H7 (cell line): ENCODE results near the gene KIRREL3. TPM values are rescaled to one million over a fixed set of nuclear protein-coding genes. Genes with fewer than 3 reads are reported as not detected.

Source experiments
- DNase-seq: peaks from one replicate; pipeline ENCODE4 v3.0.0; 2012
- H3K27me3 ChIP-seq: 2 replicates; pipeline ENCODE4 v1.6.0; 2011; ENCODE audit warnings: mild to moderate bottlenecking, low read length; ENCODE audit not compliant: control insufficient read depth, insufficient read depth
- H3K36me3 ChIP-seq: replicated peaks from 2 replicates; pipeline ENCODE4 v1.5.1; 2011; ENCODE audit warnings: low read length; ENCODE audit not compliant: control insufficient read depth, insufficient read depth
- H3K4me3 ChIP-seq: 2 replicates; pipeline ENCODE4 v1.5.1; 2011; ENCODE audit warnings: low read depth, mild to moderate bottlenecking, control low read depth, low read length, moderate library complexity; ENCODE audit not compliant: insufficient read depth
- total RNA-seq: library from RNA; depleted of rRNA; stranded (reverse); fragments of >200 nt; shearing (Covaris generic); gene quantifications from 2 replicates; pipeline ENCODE4 v1.2.3, GENCODE V29; 2014

Gene KIRREL3
- total RNA-seq, 1 experiment from 2014 or later: 0.10 TPM

- Histone ChIP-seq H3K27me3 (no peaks in the 10 kb centered on the region), H3K36me3 (no peaks in the 10 kb centered on the region)
- DNase-seq: no peak
Measured at GRCh38 chr11:126871792-126872191, 128.8 kb downstream of the KIRREL3 start.

GRCh38 chr11:126870021-126870420 lies 130.5 kb downstream of the KIRREL3 start:
- Histone ChIP-seq H3K27me3 (no peaks in the 10 kb centered on the region), H3K4me3 (no peak overlapping the region), H3K36me3 (no peaks in the 10 kb centered on the region)
- no peak for DNase-seq

More at GRCh38 chr11:126871792-126872191, 128.8 kb downstream of the KIRREL3 start:
- H3K4me3 ChIP-seq: no peak overlapping the region

GRCh38 chr11:126868741-126869140 lies 131.8 kb downstream of the KIRREL3 start:
- Histone ChIP-seq H3K36me3 (no peaks in the 10 kb centered on the region), H3K4me3 (no peak overlapping the region), H3K27me3 (no peaks in the 10 kb centered on the region)
- DNase-seq: no peak

- Histone ChIP-seq H3K27me3 (no peaks in the 10 kb centered on the region), H3K36me3 (no peaks in the 10 kb centered on the region)
Measured at GRCh38 chr11:126864934-126865333, 135.6 kb downstream of the KIRREL3 start.

GRCh38 chr11:126863294-126863997 lies 137.1 kb downstream of the KIRREL3 start:
- H3K36me3 ChIP-seq: no peaks in the 10 kb centered on the region
- no peak overlapping the region for H3K4me3 ChIP-seq
- DNase-seq: no peak
- no peaks in the 10 kb centered on the region for H3K27me3 ChIP-seq

More at GRCh38 chr11:126864934-126865333, 135.6 kb downstream of the KIRREL3 start:
- H3K4me3 ChIP-seq: no peak overlapping the region
- no peak for DNase-seq

GRCh38 chr11:126862664-126863243 lies 137.8 kb downstream of the KIRREL3 start:
- peak; percentile 63 for DNase-seq
- H3K36me3 ChIP-seq: no peaks in the 10 kb centered on the region
- H3K27me3 ChIP-seq: no peaks in the 10 kb centered on the region
- no peak overlapping the region for H3K4me3 ChIP-seq

GRCh38 chr11:126861796-126862459 lies 138.6 kb downstream of the KIRREL3 start:
- Histone ChIP-seq H3K27me3 (no peaks in the 10 kb centered on the region), H3K4me3 (no peak overlapping the region), H3K36me3 (no peaks in the 10 kb centered on the region)
- no peak for DNase-seq

GRCh38 chr11:126857860-126858808 lies 142.4 kb downstream of the KIRREL3 start:
- no peaks in the 10 kb centered on the region for H3K36me3 ChIP-seq
- no peak for DNase-seq

GRCh38 chr11:126855536-126855935 lies 145.0 kb downstream of the KIRREL3 start:
- H3K4me3 ChIP-seq: no peak overlapping the region
- DNase-seq: no peak
- H3K27me3 ChIP-seq: no peaks in the 10 kb centered on the region
- H3K36me3 ChIP-seq: no peaks in the 10 kb centered on the region

More at GRCh38 chr11:126857860-126858808, 142.4 kb downstream of the KIRREL3 start:
- H3K4me3 ChIP-seq: no peak overlapping the region
- H3K27me3 ChIP-seq: no peaks in the 10 kb centered on the region

- Histone ChIP-seq H3K27me3 (no peaks in the 10 kb centered on the region), H3K36me3 (no peaks in the 10 kb centered on the region), H3K4me3 (no peak overlapping the region)
- no peak for DNase-seq
Measured at GRCh38 chr11:126853732-126854131, 146.8 kb downstream of the KIRREL3 start.

GRCh38 chr11:126844789-126845188 lies 155.8 kb downstream of the KIRREL3 start:
- Histone ChIP-seq H3K27me3 (no peaks in the 10 kb centered on the region), H3K36me3 (no peaks in the 10 kb centered on the region)
- no peak for DNase-seq

GRCh38 chr11:126843096-126843495 lies 157.5 kb downstream of the KIRREL3 start:
- DNase-seq: no peak
- Histone ChIP-seq H3K4me3 (no peak overlapping the region), H3K36me3 (no peaks in the 10 kb centered on the region), H3K27me3 (no peaks in the 10 kb centered on the region)

More at GRCh38 chr11:126844789-126845188, 155.8 kb downstream of the KIRREL3 start:
- no peak overlapping the region for H3K4me3 ChIP-seq

GRCh38 chr11:126841999-126842398 lies 158.6 kb downstream of the KIRREL3 start:
- no peaks in the 10 kb centered on the region for H3K36me3 ChIP-seq
- H3K27me3 ChIP-seq: no peaks in the 10 kb centered on the region
- DNase-seq: no peak

GRCh38 chr11:126840975-126841374 lies 159.6 kb downstream of the KIRREL3 start:
- Histone ChIP-seq H3K27me3 (no peaks in the 10 kb centered on the region), H3K4me3 (no peak overlapping the region), H3K36me3 (no peaks in the 10 kb centered on the region)
- no peak for DNase-seq

More at GRCh38 chr11:126841999-126842398, 158.6 kb downstream of the KIRREL3 start:
- no peak overlapping the region for H3K4me3 ChIP-seq
